Loucy (cell line): ENCODE results near the gene SCAF1.

Experiments
- H2AFZ ChIP-seq: fragments of 200-600 bp; sonication (generic); 2 replicates; pipeline ENCODE4 v1.6.0; 2016; ENCODE audit warnings: antibody characterized with exemption, mild to moderate bottlenecking, low read length, moderate library complexity
- H3F3A ChIP-seq: fragments of 200-600 bp; 2 replicates; pipeline ENCODE4 v1.6.0; 2016; ENCODE audit warnings: antibody characterized with exemption, low read depth, mild to moderate bottlenecking
- H3K27me3 ChIP-seq: fragments of 200-600 bp; sonication (generic); 2 replicates; pipeline ENCODE4 v1.6.1; 2014; ENCODE audit warnings: low read length, mild to moderate bottlenecking; ENCODE audit not compliant: insufficient read depth, poor library complexity, severe bottlenecking
- H3K36me3 ChIP-seq: fragments of 200-600 bp; sonication (generic); 2 replicates; pipeline ENCODE4 v1.6.1; 2016; ENCODE audit warnings: low read length; ENCODE audit not compliant: insufficient read depth
- H3K4me1 ChIP-seq: fragments of 200-600 bp; sonication (generic); 2 replicates; pipeline ENCODE4 v1.5.1; 2014; ENCODE audit warnings: low read length, mild to moderate bottlenecking; ENCODE audit not compliant: insufficient read depth, poor library complexity, severe bottlenecking
- H3K4me2 ChIP-seq: fragments of 200-600 bp; sonication (generic); 2 replicates; pipeline ENCODE4 v1.6.0; 2014; ENCODE audit warnings: antibody characterized with exemption, low read length, low read depth, mild to moderate bottlenecking; ENCODE audit not compliant: poor library complexity, severe bottlenecking
- H3K4me3 ChIP-seq: fragments of 200-600 bp; sonication (generic); 2 replicates; pipeline ENCODE4 v1.5.1; 2014; ENCODE audit warnings: low read length, mild to moderate bottlenecking, mixed read lengths; ENCODE audit not compliant: poor library complexity, severe bottlenecking
- H3K79me2 ChIP-seq: fragments of 200-600 bp; sonication (generic); 2 replicates; pipeline ENCODE4 v1.6.1; 2014; ENCODE audit warnings: low read length; ENCODE audit not compliant: insufficient read depth
- H3K9ac ChIP-seq: fragments of 200-600 bp; sonication (generic); 2 replicates; pipeline ENCODE4 v1.6.0; 2014; ENCODE audit warnings: mild to moderate bottlenecking, low read depth, low read length, moderate library complexity; ENCODE audit not compliant: poor library complexity, severe bottlenecking
- H3K9me2 ChIP-seq: fragments of 200-600 bp; sonication (generic); replicated peaks from 2 replicates; pipeline ENCODE4 v1.6.1; 2016; ENCODE audit warnings: low read depth, low read length, mixed read lengths
- H3K9me3 ChIP-seq: fragments of 200-600 bp; sonication (generic); 2 replicates; pipeline ENCODE4 v1.6.1; 2014; ENCODE audit warnings: mild to moderate bottlenecking, antibody characterized with exemption, low read length, low read depth; ENCODE audit not compliant: insufficient read depth
- H4K20me1 ChIP-seq: fragments of 200-600 bp; sonication (generic); 2 replicates; pipeline ENCODE4 v1.6.0; 2014; ENCODE audit warnings: antibody characterized with exemption, low read length, mild to moderate bottlenecking; ENCODE audit not compliant: insufficient read depth, poor library complexity, severe bottlenecking
- CTCF ChIP-seq: fragments of 200-600 bp; sonication (generic); conservative IDR thresholded peaks from 2 replicates; pipeline ENCODE4 v1.5.1; 2014; ENCODE audit warnings: mild to moderate bottlenecking, antibody characterized with exemption, low read length
- EZH2phosphoT487 ChIP-seq: fragments of 200-600 bp; IDR thresholded peaks from 2 replicates; pipeline ENCODE4 v1.6.1; 2018; ENCODE audit warnings: antibody characterized with exemption, mild to moderate bottlenecking, moderate library complexity, borderline replicate concordance

The SCAF1 gene

GRCh38 chr19:49614096-49614833, 27.7 kb upstream of the SCAF1 start:
- no peak overlapping the region for H3K4me2 ChIP-seq
- peaks cover 60% of the 10 kb centered on the region for H3K36me3 ChIP-seq
- TF ChIP-seq EZH2phosphoT487 (no peak), CTCF (no peak)
- no peak overlapping the region for H3K4me3 ChIP-seq
- no peak overlapping the region for H3K9ac ChIP-seq
- peaks cover 35% of the 10 kb centered on the region; the same call in 1 of the 2 replicates for H3K79me2 ChIP-seq
- H4K20me1 ChIP-seq = peaks cover 18% of the 10 kb centered on the region
- H3F3A ChIP-seq = no peaks in the 10 kb centered on the region
- no peak overlapping the region for H2AFZ ChIP-seq
- no peaks in the 10 kb centered on the region for H3K27me3 ChIP-seq
- no peaks in the 10 kb centered on the region for H3K9me3 ChIP-seq
- H3K4me1 ChIP-seq = no peaks in the 10 kb centered on the region
- no peaks in the 10 kb centered on the region for H3K9me2 ChIP-seq

- H3F3A ChIP-seq = no peaks in the 10 kb centered on the region
- no peak overlapping the region for H2AFZ ChIP-seq
- TF ChIP-seq EZH2phosphoT487 (no peak), CTCF (no peak)
- H3K4me2 ChIP-seq = no peak overlapping the region
- H4K20me1 ChIP-seq = peaks cover 18% of the 10 kb centered on the region
- peaks cover 66% of the 10 kb centered on the region for H3K36me3 ChIP-seq
- no peak overlapping the region for H3K9ac ChIP-seq
- H3K9me3 ChIP-seq = no peaks in the 10 kb centered on the region
- H3K4me1 ChIP-seq = no peaks in the 10 kb centered on the region
- H3K79me2 ChIP-seq = peaks cover 26% of the 10 kb centered on the region; the same call in 1 of the 2 replicates
- H3K4me3 ChIP-seq = no peak overlapping the region
- no peaks in the 10 kb centered on the region for H3K9me2 ChIP-seq
- no peaks in the 10 kb centered on the region for H3K27me3 ChIP-seq
Measured at GRCh38 chr19:49615861-49616260, 26.1 kb upstream of the SCAF1 start.

GRCh38 chr19:49616532-49616931, 25.5 kb upstream of the SCAF1 start:
- H3K36me3 ChIP-seq = peaks cover 69% of the 10 kb centered on the region
- H3K4me1 ChIP-seq = no peaks in the 10 kb centered on the region
- peaks cover 13% of the 10 kb centered on the region for H4K20me1 ChIP-seq

More at GRCh38 chr19:49616532-49616931, 25.5 kb upstream of the SCAF1 start:
- Histone ChIP-seq H3K9me3 (no peaks in the 10 kb centered on the region), H3K4me2 (no peak overlapping the region), H2AFZ (no peak overlapping the region), H3K9me2 (no peaks in the 10 kb centered on the region), H3K4me3 (no peak overlapping the region), H3K9ac (no peak overlapping the region), H3K79me2 (peaks cover 20% of the 10 kb centered on the region; the same call in 1 of the 2 replicates), H3K27me3 (no peaks in the 10 kb centered on the region), H3F3A (no peaks in the 10 kb centered on the region)
- TF ChIP-seq CTCF (no peak), EZH2phosphoT487 (no peak)
